HEK293 (cell line): ENCODE measurements around the gene VPS13D.

Source experiments
- CTCF ChIA-PET: fragments of 350-600 bp; formaldehyde crosslinking; extraction: SDS; loops from one replicate; lab custom pipeline; 2021; ENCODE audit warnings: antibody characterized with exemption; lab: Yijun Ruan, JAX
- POLR2A ChIA-PET: fragments of 300-600 bp; formaldehyde crosslinking; extraction: SDS; loops from one replicate; lab custom pipeline; 2020; ENCODE audit warnings: antibody characterized with exemption, inconsistent platforms; lab: Yijun Ruan, JAX
- H3K27ac ChIP-seq: fragments of 200-500 bp; sonication (Bioruptor generic); 2 replicates; pipeline ENCODE4 v1.5.1; 2014; ENCODE audit warnings: low read depth, low read length, control low read depth, inconsistent platforms; ENCODE audit errors: extremely low read depth
- H3K36me3 ChIP-seq, 2 experiments: fragments of 200-500 bp in 1 of 2; sonication (Bioruptor generic) in 1 of 2; 1 replicate in 1 of 2; 2 replicates in 1 of 2; pipeline ENCODE4 v1.5.1; 2014 to 2017; ENCODE audit warnings: inconsistent platforms in 2 of 2, low read length in 2 of 2; ENCODE audit not compliant: control insufficient read depth in 2 of 2, insufficient read depth in 1 of 2
- H3K4me1 ChIP-seq: fragments of 200-500 bp; sonication (Bioruptor generic); 2 replicates; pipeline ENCODE4 v1.5.1; 2014; ENCODE audit warnings: mild to moderate bottlenecking, low read length, inconsistent platforms; ENCODE audit not compliant: control insufficient read depth, insufficient read depth
- H3K4me3 ChIP-seq: 2 replicates; pipeline ENCODE4 v1.5.1; 2011; ENCODE audit warnings: low read depth, mild to moderate bottlenecking, control low read depth, low read length, moderate library complexity
- H3K9me3 ChIP-seq: fragments of 200-500 bp; sonication (Bioruptor generic); 2 replicates; pipeline ENCODE4 v1.5.1; 2014; ENCODE audit warnings: low read depth, low read length, inconsistent platforms; ENCODE audit not compliant: control insufficient read depth, insufficient read depth
- OSR2 ChIP-seq: fragments of 450-650 bp; formaldehyde crosslinking; IDR thresholded peaks from 2 replicates; pipeline ENCODE4 v1.5.1; 2016; ENCODE audit warnings: missing biosample characterization, missing genetic modification characterization
- ZBTB21 ChIP-seq: fragments of 450-650 bp; formaldehyde crosslinking; IDR thresholded peaks from 2 replicates; pipeline ENCODE4 v1.5.1; 2017; ENCODE audit warnings: missing biosample characterization, missing genetic modification characterization
- ZNF112 ChIP-seq: fragments of 450-650 bp; formaldehyde crosslinking; IDR thresholded peaks from 2 replicates; pipeline ENCODE4 v1.5.0; 2017; ENCODE audit warnings: missing biosample characterization, missing genetic modification characterization
- ZNF121 ChIP-seq: fragments of 450-650 bp; formaldehyde crosslinking; IDR thresholded peaks from 2 replicates; pipeline ENCODE4 v1.5.1; 2016; ENCODE audit warnings: missing biosample characterization, missing genetic modification characterization
- ZNF155 ChIP-seq: fragments of 450-650 bp; formaldehyde crosslinking; IDR thresholded peaks from 2 replicates; pipeline ENCODE4 v1.5.1; 2016; ENCODE audit warnings: missing biosample characterization, missing genetic modification characterization
- ZNF350 ChIP-seq: fragments of 450-650 bp; formaldehyde crosslinking; IDR thresholded peaks from 2 replicates; pipeline ENCODE4 v1.5.0; 2017; ENCODE audit warnings: missing biosample characterization, mild to moderate bottlenecking, missing genetic modification characterization
- ZNF404 ChIP-seq: fragments of 450-650 bp; formaldehyde crosslinking; IDR thresholded peaks from 2 replicates; pipeline ENCODE4 v1.5.1; 2017; ENCODE audit warnings: missing biosample characterization, missing genetic modification characterization
- ZNF530 ChIP-seq: fragments of 450-650 bp; formaldehyde crosslinking; IDR thresholded peaks from 2 replicates; pipeline ENCODE4 v1.5.1; 2016; ENCODE audit warnings: low read depth, missing biosample characterization, missing genetic modification characterization
- ZNF544 ChIP-seq: fragments of 450-650 bp; formaldehyde crosslinking; IDR thresholded peaks from 2 replicates; pipeline ENCODE4 v1.5.0; 2017; ENCODE audit warnings: missing biosample characterization, missing genetic modification characterization
- ZNF558 ChIP-seq: fragments of 450-650 bp; formaldehyde crosslinking; IDR thresholded peaks from 2 replicates; pipeline ENCODE4 v1.5.1; 2016; ENCODE audit warnings: missing biosample characterization, missing genetic modification characterization
- ZNF623 ChIP-seq: fragments of 450-650 bp; formaldehyde crosslinking; IDR thresholded peaks from 2 replicates; pipeline ENCODE4 v1.5.1; 2016; ENCODE audit warnings: missing biosample characterization, missing genetic modification characterization
- ZNF701 ChIP-seq: fragments of 450-650 bp; formaldehyde crosslinking; IDR thresholded peaks from 2 replicates; pipeline ENCODE4 v1.5.1; 2016; ENCODE audit warnings: missing biosample characterization, missing genetic modification characterization
- ZNF777 ChIP-seq: fragments of 450-650 bp; formaldehyde crosslinking; IDR thresholded peaks from 2 replicates; pipeline ENCODE4 v1.5.1; 2017; ENCODE audit warnings: missing biosample characterization, missing genetic modification characterization, borderline replicate concordance
- TF ChIP-seq, protein P1 (sequence below): fragments of 450-650 bp; formaldehyde crosslinking; IDR thresholded peaks from 2 replicates; pipeline ENCODE4 v1.5.1; 2016; ENCODE audit warnings: missing biosample characterization, missing genetic modification characterization
- TF ChIP-seq, protein P2 (sequence below): fragments of 450-650 bp; formaldehyde crosslinking; IDR thresholded peaks from 2 replicates; pipeline ENCODE4 v1.5.0; 2017; ENCODE audit warnings: missing biosample characterization, missing genetic modification characterization, borderline replicate concordance

The VPS13D gene

GRCh38 chr1:12204754-12205658, 24.8 kb upstream of the VPS13D start:
- POLR2A ChIA-PET, result no interaction called here
- TF ChIP-seq ZNF121 (peak; percentile 71; the same call in 1 of the 2 replicates), ZNF777 (tag by site-specific recombination) (no peak), ZNF623 (peak; percentile 63)
- TF ChIP-seq, all 188 proteins: peak for 2
- Histone ChIP-seq H3K4me3 (no peak overlapping the region), H3K4me1 (no peaks in the 10 kb centered on the region), H3K27ac (no peak overlapping the region), H3K36me3 (no peaks in the 10 kb centered on the region), H3K9me3 (no peaks in the 10 kb centered on the region)
- CTCF ChIA-PET, result interaction anchor here (0.5 to 8.1 kb wide), 2 partner anchors 24 to 82 kb away, joined by 5 to 300 read pairs; no protein-coding TSS in a partner anchor

DNA sequence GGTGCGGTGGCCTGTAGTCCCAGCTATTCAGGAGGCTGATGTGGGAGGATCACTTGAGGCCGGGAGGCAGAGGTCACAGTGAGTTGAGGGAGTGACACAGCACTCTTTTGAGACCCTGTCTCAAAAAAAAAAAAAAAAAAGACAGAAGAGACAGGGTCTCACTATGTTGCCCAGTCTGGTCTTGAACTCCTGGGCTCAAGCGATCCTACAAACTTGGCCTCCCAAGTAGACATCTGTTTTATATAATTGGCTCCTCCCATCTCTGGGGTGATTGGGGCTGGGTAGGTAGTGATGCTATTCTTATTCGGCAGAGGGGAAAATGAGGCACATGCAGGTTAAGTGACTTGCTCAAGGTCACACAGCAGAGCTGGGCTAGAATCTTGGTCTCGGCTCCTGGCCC, 23.6 kb upstream of the VPS13D start:
- Histone ChIP-seq H3K9me3 (no peaks in the 10 kb centered on the region), H3K4me3 (no peak overlapping the region)
- no peak for TF ChIP-seq ZNF558 (tag by site-specific recombination)
- TF ChIP-seq ZNF121, result peak; percentile 95
- TF ChIP-seq, all 188 proteins: peak for 1
- Histone ChIP-seq H3K36me3 (no peaks in the 10 kb centered on the region), H3K4me1 (no peaks in the 10 kb centered on the region), H3K27ac (no peak overlapping the region)
- ChIA-PET POLR2A (no interaction called here), CTCF (interaction anchor here (8.1 kb wide), 1 partner anchor 83 kb away, joined by 300 read pairs; no protein-coding TSS in a partner anchor)

GRCh38 chr1:12206792-12207424, 22.9 kb upstream of the VPS13D start:
- no peak for TF ChIP-seq ZNF544 (tag by site-specific recombination)
- no peak for TF ChIP-seq ZNF112 (tag by site-specific recombination)
- TF ChIP-seq, protein P1, sequence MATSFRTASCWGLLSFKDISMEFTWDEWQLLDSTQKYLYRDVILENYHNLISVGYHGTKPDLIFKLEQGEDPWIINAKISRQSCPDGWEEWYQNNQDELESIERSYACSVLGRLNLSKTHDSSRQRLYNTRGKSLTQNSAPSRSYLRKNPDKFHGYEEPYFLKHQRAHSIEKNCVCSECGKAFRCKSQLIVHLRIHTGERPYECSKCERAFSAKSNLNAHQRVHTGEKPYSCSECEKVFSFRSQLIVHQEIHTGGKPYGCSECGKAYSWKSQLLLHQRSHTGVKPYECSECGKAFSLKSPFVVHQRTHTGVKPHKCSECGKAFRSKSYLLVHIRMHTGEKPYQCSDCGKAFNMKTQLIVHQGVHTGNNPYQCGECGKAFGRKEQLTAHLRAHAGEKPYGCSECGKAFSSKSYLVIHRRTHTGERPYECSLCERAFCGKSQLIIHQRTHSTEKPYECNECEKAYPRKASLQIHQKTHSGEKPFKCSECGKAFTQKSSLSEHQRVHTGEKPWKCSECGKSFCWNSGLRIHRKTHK (tag by site-specific recombination), result no peak
- TF ChIP-seq, protein P2, sequence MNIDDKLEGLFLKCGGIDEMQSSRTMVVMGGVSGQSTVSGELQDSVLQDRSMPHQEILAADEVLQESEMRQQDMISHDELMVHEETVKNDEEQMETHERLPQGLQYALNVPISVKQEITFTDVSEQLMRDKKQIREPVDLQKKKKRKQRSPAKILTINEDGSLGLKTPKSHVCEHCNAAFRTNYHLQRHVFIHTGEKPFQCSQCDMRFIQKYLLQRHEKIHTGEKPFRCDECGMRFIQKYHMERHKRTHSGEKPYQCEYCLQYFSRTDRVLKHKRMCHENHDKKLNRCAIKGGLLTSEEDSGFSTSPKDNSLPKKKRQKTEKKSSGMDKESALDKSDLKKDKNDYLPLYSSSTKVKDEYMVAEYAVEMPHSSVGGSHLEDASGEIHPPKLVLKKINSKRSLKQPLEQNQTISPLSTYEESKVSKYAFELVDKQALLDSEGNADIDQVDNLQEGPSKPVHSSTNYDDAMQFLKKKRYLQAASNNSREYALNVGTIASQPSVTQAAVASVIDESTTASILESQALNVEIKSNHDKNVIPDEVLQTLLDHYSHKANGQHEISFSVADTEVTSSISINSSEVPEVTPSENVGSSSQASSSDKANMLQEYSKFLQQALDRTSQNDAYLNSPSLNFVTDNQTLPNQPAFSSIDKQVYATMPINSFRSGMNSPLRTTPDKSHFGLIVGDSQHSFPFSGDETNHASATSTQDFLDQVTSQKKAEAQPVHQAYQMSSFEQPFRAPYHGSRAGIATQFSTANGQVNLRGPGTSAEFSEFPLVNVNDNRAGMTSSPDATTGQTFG (tag by site-specific recombination), result no peak
- TF ChIP-seq ZNF404 (tag by site-specific recombination), result no peak
- TF ChIP-seq ZNF350 (tag by site-specific recombination), result no peak
- TF ChIP-seq ZNF701, result no peak
- TF ChIP-seq OSR2 (tag by site-specific recombination), result no peak
- TF ChIP-seq ZNF155 (tag by site-specific recombination), result no peak
- no peak for TF ChIP-seq ZNF530 (tag by site-specific recombination)
- no peak for TF ChIP-seq ZBTB21 (tag by site-specific recombination)
- ChIA-PET POLR2A (no interaction called here), CTCF (interaction anchor here (2.1 to 8.1 kb wide), 2 partner anchors 22 to 84 kb away, joined by 6 to 300 read pairs; no protein-coding TSS in a partner anchor)
- H3K36me3 ChIP-seq, result no peaks in the 10 kb centered on the region
- H3K4me3 ChIP-seq, result no peak overlapping the region
- H3K27ac ChIP-seq, result no peak overlapping the region
- no peaks in the 10 kb centered on the region for H3K9me3 ChIP-seq
- no peaks in the 10 kb centered on the region for H3K4me1 ChIP-seq
